Measurements from ENCODE around the gene GTF3C2. TPM values are rescaled to one million over a fixed set of nuclear protein-coding genes. Genes with fewer than 3 reads are reported as not detected.
A peak's percentile ranks its signal among the peaks of the same experiment; 100 is the strongest.

The GTF3C2 gene
- total RNA-seq: 10 to 100 TPM; 54.3 to 59.0 TPM

- POLR2A ChIA-PET: interaction anchor here (0.7 to 1.4 kb wide), 2 partner anchors 13 to 17 kb away, joined by 3 read pairs; partner anchors contain the start of gene EIF2B4
- H3K36me3 Mint-ChIP-seq (ENCODE audit: low read depth): peaks cover 2% of the 10 kb centered on the region
Observed at GRCh38 chr2:27356382-27357181, at the start of gene GTF3C2. TSS of gene GTF3C2 (minus strand) at chr2:27356764. CDS start at chr2:27343554, 13,210 bp downstream.

GRCh38 chr2:27400348-27401135, 44.0 kb upstream of the GTF3C2 start:
- Mint-ChIP-seq H3K4me1 (peaks cover 45% of the 10 kb centered on the region), H3K27ac (peak overlapping the region; percentile 64), H3K4me3 (no peak overlapping the region), H3K9me3 (no peaks in the 10 kb centered on the region), H3K27me3 (no peaks in the 10 kb centered on the region), H3K36me3 (ENCODE audit: low read depth) (peaks cover 30% of the 10 kb centered on the region)
- CTCF ChIA-PET: interaction anchor here (0.5 to 1.3 kb wide), 3 partner anchors 19 to 283 kb away, joined by 3 read pairs; no protein-coding TSS in a partner anchor
- DNase-seq: no peak
- POLR2A ChIA-PET: no interaction called here

More at GRCh38 chr2:27356382-27357181, at the start of gene GTF3C2:
- H3K4me1 Mint-ChIP-seq: peaks cover 51% of the 10 kb centered on the region
- no peaks in the 10 kb centered on the region for H3K9me3 Mint-ChIP-seq
- CTCF ChIA-PET: interaction anchor here (0.6 to 2.6 kb wide), 6 partner anchors 10 to 327 kb away, joined by 3 to 15 read pairs (median 3); partner anchors contain the start of genes EIF2B4 and NRBP1
- H3K27me3 Mint-ChIP-seq: no peaks in the 10 kb centered on the region
- peak within 1 kb of the TSS; percentile 94 for H3K4me3 Mint-ChIP-seq
- DNase-seq: peak; percentile 95
- peak within 1 kb of the TSS; percentile 99 for H3K27ac Mint-ChIP-seq

- Mint-ChIP-seq H3K4me3 (no peak overlapping the region), H3K4me1 (peaks cover 40% of the 10 kb centered on the region), H3K27me3 (no peaks in the 10 kb centered on the region), H3K9me3 (no peaks in the 10 kb centered on the region), H3K36me3 (ENCODE audit: low read depth) (peaks cover 29% of the 10 kb centered on the region), H3K27ac (no peak overlapping the region)
- DNase-seq: no peak
- ChIA-PET CTCF (interaction anchor here (0.9 to 1.6 kb wide), 2 partner anchors 8 to 11 kb away, joined by 3 to 5 read pairs; partner anchors contain the start of gene PPM1G), POLR2A (no interaction called here)
Observed at GRCh38 chr2:27398962-27399361, 42.4 kb upstream of the GTF3C2 start.

GRCh38 chr2:27393225-27393624, 36.7 kb upstream of the GTF3C2 start:
- Mint-ChIP-seq H3K36me3 (ENCODE audit: low read depth) (peaks cover 29% of the 10 kb centered on the region), H3K27me3 (no peaks in the 10 kb centered on the region), H3K27ac (no peak overlapping the region), H3K4me1 (peaks cover 39% of the 10 kb centered on the region), H3K9me3 (no peaks in the 10 kb centered on the region), H3K4me3 (no peak overlapping the region)
- CTCF ChIA-PET: interaction anchor here (1.1 kb wide), 1 partner anchor 12 kb away, joined by 4 read pairs; no protein-coding TSS in a partner anchor
- no peak for DNase-seq
- POLR2A ChIA-PET: no interaction called here

- Mint-ChIP-seq H3K4me3 (peak overlapping the region; percentile 28), H3K4me1 (peaks cover 35% of the 10 kb centered on the region), H3K36me3 (ENCODE audit: low read depth) (peaks cover 26% of the 10 kb centered on the region), H3K27me3 (no peaks in the 10 kb centered on the region), H3K9me3 (no peaks in the 10 kb centered on the region), H3K27ac (peak overlapping the region; percentile 90)
- POLR2A ChIA-PET: no interaction called here
- DNase-seq: no peak
- CTCF ChIA-PET: interaction anchor here (0.6 to 1.5 kb wide), 2 partner anchors 16 to 316 kb away, joined by 3 read pairs; no protein-coding TSS in a partner anchor
Observed at GRCh38 chr2:27390822-27391679, 34.5 kb upstream of the GTF3C2 start.

GRCh38 chr2:27381577-27382181, 25.1 kb upstream of the GTF3C2 start:
- DNase-seq: no peak
- ChIA-PET POLR2A (no interaction called here), CTCF (interaction anchor here (1.1 to 1.8 kb wide), 4 partner anchors 12 to 302 kb away, joined by 3 to 7 read pairs (median 4); no protein-coding TSS in a partner anchor)
- Mint-ChIP-seq H3K27ac (peak overlapping the region; percentile 93), H3K9me3 (no peaks in the 10 kb centered on the region), H3K36me3 (ENCODE audit: low read depth) (peaks cover 57% of the 10 kb centered on the region), H3K4me1 (peaks cover 32% of the 10 kb centered on the region), H3K4me3 (peak overlapping the region; percentile 90), H3K27me3 (no peaks in the 10 kb centered on the region)

GRCh38 chr2:27380626-27381545, 24.3 kb upstream of the GTF3C2 start, which contains the start of gene ZNF513:
TSS of gene ZNF513 (minus strand) at chr2:27380734. CDS start at chr2:27380526, 208 bp downstream.
- Mint-ChIP-seq H3K9me3 (no peaks in the 10 kb centered on the region), H3K4me1 (peaks cover 31% of the 10 kb centered on the region), H3K4me3 (peak within 1 kb of the TSS; percentile 90), H3K36me3 (ENCODE audit: low read depth) (peaks cover 62% of the 10 kb centered on the region), H3K27ac (peak within 1 kb of the TSS; percentile 96), H3K27me3 (no peaks in the 10 kb centered on the region)
- POLR2A ChIA-PET: no interaction called here
- CTCF ChIA-PET: interaction anchor here (0.8 to 1.8 kb wide), 6 partner anchors 13 to 303 kb away, joined by 3 to 7 read pairs (median 4); partner anchors contain the start of gene MPV17
- peak; percentile 92 for DNase-seq

GRCh38 chr2:27379836-27380625, 23.5 kb upstream of the GTF3C2 start:
- Mint-ChIP-seq H3K9me3 (no peaks in the 10 kb centered on the region), H3K36me3 (ENCODE audit: low read depth) (peaks cover 61% of the 10 kb centered on the region), H3K4me1 (peaks cover 30% of the 10 kb centered on the region), H3K27me3 (no peaks in the 10 kb centered on the region), H3K4me3 (peak overlapping the region; percentile 90), H3K27ac (peak overlapping the region; percentile 96)
- ChIA-PET CTCF (interaction anchor here (0.8 to 1.8 kb wide), 6 partner anchors 9 to 304 kb away, joined by 3 to 7 read pairs (median 4); partner anchors contain the start of genes EIF2B4 and MPV17), POLR2A (interaction anchor here (0.6 kb wide), 1 partner anchor 9 kb away, joined by 4 read pairs; the partner anchor contains the start of gene SNX17)
- peak; percentile 73 for DNase-seq

- POLR2A ChIA-PET: no interaction called here
- Mint-ChIP-seq H3K4me3 (peak overlapping the region; percentile 90), H3K36me3 (ENCODE audit: low read depth) (peaks cover 63% of the 10 kb centered on the region), H3K9me3 (no peaks in the 10 kb centered on the region), H3K4me1 (peaks cover 30% of the 10 kb centered on the region), H3K27me3 (no peaks in the 10 kb centered on the region), H3K27ac (peak overlapping the region; percentile 96)
- CTCF ChIA-PET: interaction anchor here (1.0 to 1.5 kb wide), 3 partner anchors 8 to 10 kb away, joined by 3 to 6 read pairs (median 5); partner anchors contain the start of gene EIF2B4
- no peak for DNase-seq
Observed at GRCh38 chr2:27379383-27379835, 22.8 kb upstream of the GTF3C2 start.

- peaks cover 60% of the 10 kb centered on the region for H3K36me3 Mint-ChIP-seq (ENCODE audit: low read depth)
- DNase-seq: no peak
- ChIA-PET CTCF (interaction anchor here (1.0 to 1.5 kb wide), 3 partner anchors 8 to 11 kb away, joined by 3 to 6 read pairs (median 5); partner anchors contain the start of gene EIF2B4), POLR2A (no interaction called here)
- no peaks in the 10 kb centered on the region for H3K9me3 Mint-ChIP-seq
- H3K4me3 Mint-ChIP-seq: peak overlapping the region; percentile 90
- no peaks in the 10 kb centered on the region for H3K27me3 Mint-ChIP-seq
- peak overlapping the region; percentile 96 for H3K27ac Mint-ChIP-seq
- peaks cover 31% of the 10 kb centered on the region for H3K4me1 Mint-ChIP-seq
Observed at GRCh38 chr2:27378809-27379290, 22.3 kb upstream of the GTF3C2 start.

Data from activated CD4-positive, alpha-beta T cell treated with anti-CD3 and anti-CD28 coated beads, Interleukin-2, amount 10 ng/mL, durations not matched to agents 7 days and 5 days (primary cell).